Spleen (tissue), 7 donors: ENCODE data around the gene TEX30.

ENCODE experiments used
- CTCF ChIP-seq, 11 experiments: fragments of 200-600 bp in 7 of 11; fragments of 450-650 bp in 4 of 11; sonication (generic) in 4 of 11; IDR thresholded peaks in 8 of 11; conservative IDR thresholded peaks in 3 of 11; 1 replicate in 7 of 11; 2 replicates in 4 of 11; pipeline versions ENCODE4 v1.4.0 to v1.8.0; 2016 to 2021; ENCODE audit warnings: antibody characterized with exemption in 11 of 11, inconsistent platforms in 4 of 11, mild to moderate bottlenecking in 1 of 11
- POLR2A ChIP-seq, 3 donors: fragments of 450-650 bp; IDR thresholded peaks; one replicate each; pipeline ENCODE4 v1.5.1; 2017; ENCODE audit warnings: antibody characterized with exemption in 3 of 3, mild to moderate bottlenecking in 1 of 3
- POLR2AphosphoS5 ChIP-seq, 3 donors: sonication (generic); formaldehyde crosslinking; IDR thresholded peaks; one replicate each; pipeline ENCODE4 v1.5.1; 2017; ENCODE audit warnings: antibody characterized with exemption in 3 of 3
- donor health status: DM: no; HTN: no; CAD: no; lungs with moderate emphysema.
- donor health status: DM: no; HTN: no; CAD: no.
- donor health status: DM: no; HTN: no; CAD: no.

GRCh38 chr13:102726430-102726829 lies 47.2 kb downstream of the TEX30 start:
- TF ChIP-seq POLR2A (IDR thresholded peaks at IDR 0.05) (no peak), CTCF (IDR thresholded peaks at IDR 0.05 in 8 of 11, conservative IDR thresholded peaks at IDR 0.05 in 3 of 11) (no peak), POLR2AphosphoS5 (IDR thresholded peaks at IDR 0.05) (no peak)
